ENCODE data around the gene NHLRC2. TPM values are rescaled to one million over a fixed set of nuclear protein-coding genes. Genes with fewer than 3 reads are reported as not detected.
"Not testable (repeated sequence)": the region's sequence is repeated elsewhere in the genome, so short reads cannot be mapped to it uniquely, and the experiment has no call there.

The NHLRC2 gene
- 100 to 1,000 TPM in 1 of 4 donors, 10 to 100 TPM in 3; 18.3 to 140 (median 45.8) TPM for total RNA-seq

GRCh38 chr10:113854013-113854760, at the start of gene NHLRC2, which contains the start of gene DCLRE1A:
TSS of gene NHLRC2 (plus strand) at chr10:113854661. CDS start at chr10:113854873, 212 bp downstream.
TSS of gene DCLRE1A (minus strand) at chr10:113854082. CDS start at chr10:113853182, 900 bp downstream.
- peak; percentile 85 for DNase-seq
- peak within 1 kb of the TSS; percentile 87 to 95 (median 94) for H3K27ac ChIP-seq
- WGBS, 2 donors (ENCODE audit: low coverage in 1 of 2) = 0% methylated on average over 18 to 38 of the region's 39 CpGs
- TF ChIP-seq POLR2AphosphoS5 (IDR thresholded peaks at IDR 0.05) = no peak
- no peak for TF ChIP-seq CTCF (IDR thresholded peaks at IDR 0.05)
- no peak for TF ChIP-seq POLR2A (IDR thresholded peaks at IDR 0.05)
- no peak for TF ChIP-seq EP300 (IDR thresholded peaks at IDR 0.05; ENCODE audit: low read depth)
- peak within 1 kb of the TSS; percentile 62 to 96 (median 92) for H3K4me3 ChIP-seq
- peaks cover 16 to 57% (median 27%) of the 10 kb centered on the region in 4 donors for H3K4me1 ChIP-seq
- no peaks in the 10 kb centered on the region for H3K9me3 ChIP-seq
- peaks cover 0 to 9% (median 0%) of the 10 kb centered on the region in 4 donors for H3K36me3 ChIP-seq
- no peaks in the 10 kb centered on the region for H3K27me3 ChIP-seq
- in situ Hi-C loops (cut with MboI; ENCODE audit: low pct_ligation_motif_present in 1 of 4, low pct_unique_long_range_greater_than_20kb in 1 of 4, low sequenced_read_pairs in 3 of 4) = no loop called here
- intact Hi-C loops (cut with DNase I; ENCODE audit: low total_unique reads) = no loop called here

GRCh38 chr10:113806503-113806902, 48.0 kb upstream of the NHLRC2 start:
- Histone ChIP-seq H3K9me3 (no peaks in the 10 kb centered on the region), H3K36me3 (no peaks in the 10 kb centered on the region), H3K27me3 (no peaks in the 10 kb centered on the region), H3K27ac (no peak overlapping the region), H3K4me1 (peaks cover 0 to under 1% (median 0%) of the 10 kb centered on the region in 4 donors), H3K4me3 (no peak overlapping the region)
- intact Hi-C loops (cut with DNase I; ENCODE audit: low total_unique reads) (no loop called here), in situ Hi-C loops (cut with MboI; ENCODE audit: low pct_ligation_motif_present in 1 of 4, low pct_unique_long_range_greater_than_20kb in 1 of 4, low sequenced_read_pairs in 3 of 4) (loop anchor here in 1 of 4 donors (25.0 kb wide), 1 partner anchor 306 kb away; no protein-coding TSS in a partner anchor)
- no peak for TF ChIP-seq POLR2AphosphoS5 (IDR thresholded peaks at IDR 0.05)
- TF ChIP-seq POLR2A (IDR thresholded peaks at IDR 0.05) = no peak
- no peak for TF ChIP-seq CTCF (IDR thresholded peaks at IDR 0.05)
- TF ChIP-seq EP300 (IDR thresholded peaks at IDR 0.05; ENCODE audit: low read depth) = no peak
- WGBS, 2 donors (ENCODE audit: low coverage in 1 of 2) = 92 to 99% methylated on average over 2 to 4 of the region's 4 CpGs
- no peak for DNase-seq

GRCh38 chr10:113808168-113808567, 46.3 kb upstream of the NHLRC2 start:
- no peaks in the 10 kb centered on the region for H3K4me1 ChIP-seq
- no peak for DNase-seq
- intact Hi-C loops (cut with DNase I; ENCODE audit: low total_unique reads) = no loop called here
- WGBS, 2 donors (ENCODE audit: low coverage in 1 of 2) = 80% methylated on average over 3 of the region's 3 CpGs; no CpG with 5 or more reads in 1 of the 2 donors
- H3K36me3 ChIP-seq = no peaks in the 10 kb centered on the region
- no peak overlapping the region for H3K4me3 ChIP-seq
- no peak overlapping the region for H3K27ac ChIP-seq
- H3K27me3 ChIP-seq = no peaks in the 10 kb centered on the region
- no peak for TF ChIP-seq CTCF (IDR thresholded peaks at IDR 0.05)
- no peak for TF ChIP-seq EP300 (IDR thresholded peaks at IDR 0.05; ENCODE audit: low read depth)
- TF ChIP-seq POLR2A (IDR thresholded peaks at IDR 0.05) = no peak
- TF ChIP-seq POLR2AphosphoS5 (IDR thresholded peaks at IDR 0.05) = no peak
- in situ Hi-C loops (cut with MboI; ENCODE audit: low pct_ligation_motif_present in 1 of 4, low pct_unique_long_range_greater_than_20kb in 1 of 4, low sequenced_read_pairs in 3 of 4) = loop anchor here in 1 of 4 donors (25.0 kb wide), 1 partner anchor 304 kb away; no protein-coding TSS in a partner anchor
- no peaks in the 10 kb centered on the region for H3K9me3 ChIP-seq

- H3K9me3 ChIP-seq; H3K4me3 ChIP-seq; DNase-seq; intact Hi-C loops (cut with DNase I; ENCODE audit: low total_unique reads); H3K27ac ChIP-seq; H3K4me1 ChIP-seq; H3K36me3 ChIP-seq; H3K27me3 ChIP-seq: not testable (repeated sequence)
- 53% methylated on average over 1 of the region's 1 CpG; no CpG with 5 or more reads in 1 of the 2 donors for WGBS, 2 donors (ENCODE audit: low coverage in 1 of 2)
- in situ Hi-C loops (cut with MboI; ENCODE audit: low pct_ligation_motif_present in 1 of 4, low pct_unique_long_range_greater_than_20kb in 1 of 4, low sequenced_read_pairs in 3 of 4) = loop anchor here in 1 of 4 donors (25.0 kb wide), 1 partner anchor 298 kb away; no protein-coding TSS in a partner anchor
Observed at GRCh38 chr10:113814700-113815099, 39.8 kb upstream of the NHLRC2 start.

All from transverse colon (tissue), 4 donors.